ENCODE measurements around the gene POU2F1. TPM values are rescaled to one million over a fixed set of nuclear protein-coding genes. Genes with fewer than 3 reads are reported as not detected.

The POU2F1 gene
- total and polyA plus RNA-seq, 2 donors (not counting 3 experiments of a cell fraction or from before 2014, with no cell fraction given), result 6.0 to 12.9 TPM

DNA sequence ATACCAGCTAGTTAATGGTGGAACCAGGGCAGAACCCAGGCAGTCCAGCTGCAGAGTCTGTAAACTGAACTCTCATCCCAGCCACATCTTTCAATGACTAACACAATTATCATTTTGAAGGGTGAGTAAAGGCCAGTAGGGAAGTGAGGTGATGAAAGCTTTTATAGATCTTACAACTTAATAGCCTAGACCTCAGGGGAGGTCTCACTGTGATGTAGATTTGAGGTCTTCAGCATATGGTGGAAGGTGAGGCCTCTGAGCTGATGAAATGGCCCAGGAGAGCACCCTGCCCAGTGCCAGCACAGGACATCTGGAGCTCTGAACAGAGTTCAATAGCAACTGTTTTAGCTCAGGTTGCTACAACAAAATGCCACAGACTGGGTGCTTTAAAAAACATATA lies 44.8 kb upstream of the POU2F1 start:
- Histone ChIP-seq H3K4me2 (ENCODE audit: insufficient read depth, low read length) (no peak overlapping the region), H3K27ac (ENCODE audit: insufficient read depth, low read depth, low read length) (no peak overlapping the region), H3K9ac (replicated peaks; ENCODE audit: extremely low read depth, insufficient read depth, low read length) (no peak overlapping the region), H2AFZ (ENCODE audit: low read depth, low read length) (no peak overlapping the region), H3K27me3 (ENCODE audit: control insufficient read depth in 2 of 2, insufficient read depth in 2 of 2, low read length in 2 of 2) (peaks cover 0 to 3% of the 10 kb centered on the region in 2 experiments), H3K4me3 (replicated peaks in 1 of 3; ENCODE audit: insufficient read depth in 1 of 3, low read depth in 1 of 3, low read length in 3 of 3) (no peak overlapping the region), H3K9me3 (replicated peaks; ENCODE audit: control insufficient read depth, insufficient read depth, low read length) (no peaks in the 10 kb centered on the region), H3K79me2 (ENCODE audit: control insufficient read depth, insufficient read depth, low read length) (no peaks in the 10 kb centered on the region), H3K9me1 (replicated peaks; ENCODE audit: control insufficient read depth, extremely low read depth, insufficient read depth, low read length) (no peaks in the 10 kb centered on the region), H4K20me1 (replicated peaks; ENCODE audit: control insufficient read depth, extremely low read depth, insufficient read depth, low read length) (no peaks in the 10 kb centered on the region), H3K36me3 (ENCODE audit: control insufficient read depth in 2 of 2, extremely low read depth in 1 of 2, insufficient read depth in 2 of 2, low read length in 2 of 2) (no peaks in the 10 kb centered on the region), H3K4me1 (ENCODE audit: control insufficient read depth, extremely low read depth, insufficient read depth, low read length) (no peaks in the 10 kb centered on the region)
- DNase-seq (ENCODE audit: low read depth, low spot score) (no peak), FAIRE-seq (no peak)
- ChIA-PET POLR2A (no interaction called here), CTCF (no interaction called here)
- no TSS peak for BruUV-seq (replicated peaks)
- dilution Hi-C loops (cut with MboI; ENCODE audit: extremely low pct_ligation_motif_present, low sequenced_read_pairs) (no loop called here), intact Hi-C loops (cut with micrococcal nuclease) (no loop called here)
- TF ChIP-seq FOS (IDR thresholded peaks at IDR 0.05; ENCODE audit: borderline replicate concordance, insufficient read depth, low read length) (no peak), POLR2AphosphoS5 (IDR thresholded peaks at IDR 0.05; ENCODE audit: insufficient read depth, low read depth, low read length) (no peak), POLR2A (IDR thresholded peaks at IDR 0.05; ENCODE audit: low read depth, low read length) (no peak), JUN (IDR thresholded peaks at IDR 0.05; ENCODE audit: borderline replicate concordance, insufficient read depth, insufficient read length, low read depth) (no peak)

- FAIRE-seq (no peak), DNase-seq (ENCODE audit: low read depth, low spot score) (no peak)
- no peaks in the 10 kb centered on the region for H3K4me1 ChIP-seq (ENCODE audit: control insufficient read depth, extremely low read depth, insufficient read depth, low read length)
- peaks cover 0 to 8% of the 10 kb centered on the region in 2 experiments for H3K27me3 ChIP-seq (ENCODE audit: control insufficient read depth in 2 of 2, insufficient read depth in 2 of 2, low read length in 2 of 2)
- H3K27ac ChIP-seq (ENCODE audit: insufficient read depth, low read depth, low read length), result no peak overlapping the region
- no peaks in the 10 kb centered on the region for H3K9me3 ChIP-seq (replicated peaks; ENCODE audit: control insufficient read depth, insufficient read depth, low read length)
- dilution Hi-C loops (cut with MboI; ENCODE audit: extremely low pct_ligation_motif_present, low sequenced_read_pairs), result no loop called here
- TF ChIP-seq MAX (IDR thresholded peaks at IDR 0.05; ENCODE audit: insufficient read depth, insufficient read length) (no peak), MYC (IDR thresholded peaks at IDR 0.05; ENCODE audit: low read depth, low read length) (no peak), CTCF (IDR thresholded peaks at IDR 0.05; ENCODE audit: extremely low read depth in 1 of 2, insufficient read depth in 1 of 2, low read depth in 1 of 2, low read length in 2 of 2) (no peak), JUN (IDR thresholded peaks at IDR 0.05; ENCODE audit: borderline replicate concordance, insufficient read depth, insufficient read length, low read depth) (no peak), GATA2 (IDR thresholded peaks at IDR 0.05; ENCODE audit: insufficient read depth, insufficient read length, low read depth, low read length) (no peak), POLR2A (IDR thresholded peaks at IDR 0.05; ENCODE audit: low read depth, low read length) (no peak), EZH2 (IDR thresholded peaks at IDR 0.05; ENCODE audit: borderline replicate concordance, low read depth, low read length, severe bottlenecking) (no peak), FOS (IDR thresholded peaks at IDR 0.05; ENCODE audit: borderline replicate concordance, insufficient read depth, low read length) (no peak), POLR2AphosphoS5 (IDR thresholded peaks at IDR 0.05; ENCODE audit: insufficient read depth, low read depth, low read length) (no peak)
- ChIA-PET POLR2A (no interaction called here), CTCF (no interaction called here)
- no peak overlapping the region for H2AFZ ChIP-seq (ENCODE audit: low read depth, low read length)
- no peak overlapping the region for H3K4me2 ChIP-seq (ENCODE audit: insufficient read depth, low read length)
- H3K4me3 ChIP-seq (replicated peaks in 1 of 3; ENCODE audit: insufficient read depth in 1 of 3, low read depth in 1 of 3, low read length in 3 of 3), result no peak overlapping the region
- H4K20me1 ChIP-seq (replicated peaks; ENCODE audit: control insufficient read depth, extremely low read depth, insufficient read depth, low read length), result no peaks in the 10 kb centered on the region
- intact Hi-C loops (cut with micrococcal nuclease), result no loop called here
- H3K36me3 ChIP-seq (ENCODE audit: control insufficient read depth in 2 of 2, extremely low read depth in 1 of 2, insufficient read depth in 2 of 2, low read length in 2 of 2), result no peaks in the 10 kb centered on the region
- H3K9me1 ChIP-seq (replicated peaks; ENCODE audit: control insufficient read depth, extremely low read depth, insufficient read depth, low read length), result no peaks in the 10 kb centered on the region
- BruUV-seq (replicated peaks), result no TSS peak
- H3K9ac ChIP-seq (replicated peaks; ENCODE audit: extremely low read depth, insufficient read depth, low read length), result no peak overlapping the region
- no peaks in the 10 kb centered on the region for H3K79me2 ChIP-seq (ENCODE audit: control insufficient read depth, insufficient read depth, low read length)
Measured at GRCh38 chr1:167178831-167179230, 41.9 kb upstream of the POU2F1 start.
